GM21367 (cell line): ENCODE results near the gene FOXC1.
A peak's percentile ranks its signal among the peaks of the same experiment; 100 is the strongest.

ENCODE experiments used
- ATAC-seq: cut with Tn5 transposase; IDR thresholded peaks from one replicate; pipeline ENCODE4 v1.9.1; 2021; ENCODE audit not compliant: unreplicated experiment

The FOXC1 gene

DNA sequence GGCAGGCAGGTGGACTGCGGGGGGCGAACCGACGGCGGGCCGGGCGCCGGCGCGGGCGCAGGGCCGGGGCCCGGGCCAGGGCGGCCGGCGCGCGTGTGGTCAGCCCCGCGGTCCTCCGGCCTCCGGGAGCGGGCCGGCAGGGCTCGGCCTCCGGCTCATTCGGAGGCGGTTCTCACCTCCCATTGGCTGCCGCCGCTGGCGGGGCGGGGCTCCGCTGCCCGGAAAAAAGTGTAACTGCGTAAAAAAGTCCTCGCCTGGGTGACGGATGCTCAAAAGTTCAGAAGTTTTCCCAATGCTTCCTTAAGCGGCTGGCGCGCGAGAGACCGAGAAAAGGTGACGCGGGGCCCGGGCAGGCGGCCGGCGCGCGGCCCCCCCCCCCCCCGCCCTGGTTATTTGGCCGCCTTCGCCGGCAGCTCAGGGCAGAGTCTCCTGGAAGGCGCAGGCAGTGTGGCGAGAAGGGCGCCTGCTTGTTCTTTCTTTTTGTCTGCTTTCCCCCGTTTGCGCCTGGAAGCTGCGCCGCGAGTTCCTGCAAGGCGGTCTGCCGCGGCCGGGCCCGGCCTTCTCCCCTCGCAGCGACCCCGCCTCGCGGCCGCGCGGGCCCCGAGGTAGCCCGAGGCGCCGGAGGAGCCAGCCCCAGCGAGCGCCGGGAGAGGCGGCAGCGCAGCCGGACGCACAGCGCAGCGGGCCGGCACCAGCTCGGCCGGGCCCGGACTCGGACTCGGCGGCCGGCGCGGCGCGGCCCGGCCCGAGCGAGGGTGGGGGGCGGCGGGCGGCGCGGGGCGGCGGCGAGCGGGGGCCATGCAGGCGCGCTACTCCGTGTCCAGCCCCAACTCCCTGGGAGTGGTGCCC, at the start of gene FOXC1:
Gene FOXC1, plus strand, starts transcription at position 268 of the 849 bp plus-strand sequence. Its CDS starts 531 bp downstream, at position 799.
- peak; percentile 48 for ATAC-seq

DNA sequence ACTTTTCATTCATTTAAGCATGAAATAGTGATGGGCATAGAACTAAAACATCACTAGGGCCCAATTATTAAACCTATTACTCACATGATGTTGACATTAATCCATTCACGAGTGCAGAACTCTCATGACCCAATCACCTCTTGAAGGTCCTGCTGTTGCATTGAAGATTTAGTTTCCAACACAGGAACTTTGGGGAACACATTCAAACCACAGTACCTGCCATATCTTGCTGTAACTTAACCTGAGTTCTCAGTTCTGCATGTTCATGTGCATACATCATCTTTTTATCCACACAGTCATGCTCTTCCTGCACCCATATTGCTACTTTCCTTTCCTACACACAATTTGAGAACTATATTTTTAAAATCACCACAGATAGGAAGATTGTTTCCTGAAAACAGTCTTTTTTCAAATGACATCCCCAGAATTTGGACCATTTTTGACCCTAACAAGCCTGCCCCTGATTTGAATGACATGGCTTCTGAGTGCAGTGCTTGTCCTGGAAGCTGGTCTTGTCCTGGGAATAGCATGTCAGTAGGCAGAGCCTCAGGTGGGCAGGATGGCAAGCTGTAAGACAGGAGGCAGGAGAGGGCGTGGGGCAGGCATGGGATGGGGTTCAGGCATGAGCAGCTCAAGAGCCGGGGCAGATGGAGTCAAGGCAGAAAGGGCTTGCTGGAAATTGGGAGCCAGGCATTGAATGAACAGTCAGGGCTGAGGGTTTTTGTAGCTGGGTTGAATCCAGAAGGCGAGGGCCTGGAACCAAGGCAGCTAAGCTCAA, 49.2 kb upstream of the FOXC1 start:
- ATAC-seq = no peak

DNA sequence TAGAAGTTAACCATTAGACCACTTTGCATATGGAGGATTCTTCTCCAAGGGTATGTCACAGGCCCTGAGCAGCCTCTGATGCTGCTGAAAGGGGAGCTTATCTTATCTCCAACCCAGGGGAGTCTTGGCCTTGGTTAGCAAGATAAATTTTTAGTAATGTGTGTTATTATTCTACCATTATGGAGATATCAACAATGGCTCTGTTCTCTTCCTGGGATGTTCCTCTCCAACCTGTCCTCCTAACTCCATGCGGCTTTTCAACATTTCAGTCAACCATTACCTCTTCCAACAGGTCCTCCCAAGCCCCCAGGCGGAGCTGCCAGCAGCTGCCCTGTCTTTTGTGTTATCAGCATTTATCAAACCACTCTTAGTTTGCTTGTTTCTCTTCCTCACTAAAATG, 48.4 kb upstream of the FOXC1 start:
- no peak for ATAC-seq

DNA sequence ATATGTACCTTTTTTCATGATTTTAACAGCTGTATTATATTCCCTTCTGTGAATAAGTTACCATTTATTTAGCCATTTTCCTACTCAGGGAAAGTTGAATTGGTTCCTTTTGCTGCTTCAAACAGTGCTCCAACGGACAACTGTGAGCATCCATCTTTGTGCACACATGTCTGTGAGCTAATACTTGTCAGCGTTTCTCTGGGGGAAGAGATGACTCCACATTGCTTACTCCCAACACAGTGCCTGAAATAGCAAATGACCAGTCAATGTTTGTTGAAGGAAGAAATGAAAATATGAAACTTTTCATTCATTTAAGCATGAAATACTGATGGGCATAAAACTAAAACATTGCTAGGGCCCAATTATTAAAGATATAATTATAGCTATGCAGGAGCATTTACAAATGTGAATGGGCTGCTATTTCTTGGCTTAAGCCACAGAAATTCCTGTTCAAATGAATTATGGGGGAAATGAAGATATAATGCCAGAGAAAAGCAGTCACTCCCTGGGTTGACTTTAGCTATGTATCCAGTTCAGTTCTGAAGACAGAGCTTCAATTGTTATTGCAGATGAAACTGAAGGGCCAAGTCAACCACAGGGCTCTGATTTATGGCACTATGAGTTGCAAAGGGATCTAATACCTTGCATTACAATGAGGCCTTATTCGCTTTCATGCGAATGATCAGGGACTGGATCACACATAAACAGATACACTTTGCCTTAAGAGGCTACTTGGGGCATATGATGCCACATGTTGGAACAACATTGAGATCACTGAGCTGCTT, 47.4 kb upstream of the FOXC1 start:
- no peak for ATAC-seq

DNA sequence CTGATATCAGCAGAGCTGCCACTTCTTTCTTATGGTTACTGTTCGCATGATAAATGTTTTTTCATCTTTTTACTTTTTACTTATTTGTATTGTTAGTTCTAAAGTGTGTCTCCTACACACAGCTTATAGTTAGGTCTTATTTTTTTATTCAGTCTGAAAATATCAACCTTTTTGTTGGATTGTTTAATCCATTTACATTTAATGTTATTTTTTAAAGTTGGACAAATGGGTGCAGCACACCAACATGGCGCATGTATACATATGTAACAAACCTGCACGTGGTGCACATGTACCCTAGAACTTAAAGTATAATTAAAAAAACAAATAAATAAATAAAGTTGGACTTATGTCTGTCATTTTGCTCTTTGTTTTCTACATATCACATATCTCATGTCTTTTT, 40.3 kb upstream of the FOXC1 start:
- no peak for ATAC-seq

DNA sequence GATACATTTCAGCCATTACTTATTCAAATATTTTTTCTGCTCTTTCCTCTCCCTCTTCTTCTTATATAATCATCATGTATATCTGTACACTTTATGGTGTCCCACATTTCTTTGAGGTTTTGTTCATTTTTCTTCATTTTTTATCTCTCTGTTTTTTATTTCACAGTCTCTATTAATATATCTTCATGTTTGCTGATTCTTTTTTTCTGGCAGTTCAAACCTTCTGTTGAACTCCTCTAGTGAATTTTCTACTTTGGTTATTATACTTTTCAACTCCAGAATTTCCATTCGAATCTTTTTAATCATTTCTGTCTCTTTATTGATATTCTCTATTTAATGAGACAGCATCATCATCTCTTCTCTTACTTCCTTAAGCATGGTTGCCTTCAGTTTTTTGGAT, 38.9 kb upstream of the FOXC1 start:
- no peak for ATAC-seq

DNA sequence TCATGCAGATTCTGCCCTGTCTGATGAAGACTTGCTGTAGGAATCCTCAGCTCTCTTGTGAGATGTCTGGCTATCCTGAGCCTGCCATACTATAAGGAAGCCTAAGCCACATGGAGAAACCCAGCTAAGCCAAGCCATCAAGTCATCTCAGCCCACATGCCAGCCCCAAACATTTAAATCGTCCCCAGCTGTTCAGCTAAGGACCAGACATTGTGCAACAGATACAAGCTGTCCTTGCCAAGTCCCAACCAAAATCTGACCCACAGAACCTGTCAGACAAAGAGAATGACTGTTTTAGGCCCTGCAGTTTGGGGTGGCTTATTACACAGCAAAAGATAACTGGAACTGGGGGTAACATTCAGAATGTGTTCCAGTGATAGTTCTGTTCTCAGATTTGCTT, 36.8 kb upstream of the FOXC1 start:
- ATAC-seq = no peak

DNA sequence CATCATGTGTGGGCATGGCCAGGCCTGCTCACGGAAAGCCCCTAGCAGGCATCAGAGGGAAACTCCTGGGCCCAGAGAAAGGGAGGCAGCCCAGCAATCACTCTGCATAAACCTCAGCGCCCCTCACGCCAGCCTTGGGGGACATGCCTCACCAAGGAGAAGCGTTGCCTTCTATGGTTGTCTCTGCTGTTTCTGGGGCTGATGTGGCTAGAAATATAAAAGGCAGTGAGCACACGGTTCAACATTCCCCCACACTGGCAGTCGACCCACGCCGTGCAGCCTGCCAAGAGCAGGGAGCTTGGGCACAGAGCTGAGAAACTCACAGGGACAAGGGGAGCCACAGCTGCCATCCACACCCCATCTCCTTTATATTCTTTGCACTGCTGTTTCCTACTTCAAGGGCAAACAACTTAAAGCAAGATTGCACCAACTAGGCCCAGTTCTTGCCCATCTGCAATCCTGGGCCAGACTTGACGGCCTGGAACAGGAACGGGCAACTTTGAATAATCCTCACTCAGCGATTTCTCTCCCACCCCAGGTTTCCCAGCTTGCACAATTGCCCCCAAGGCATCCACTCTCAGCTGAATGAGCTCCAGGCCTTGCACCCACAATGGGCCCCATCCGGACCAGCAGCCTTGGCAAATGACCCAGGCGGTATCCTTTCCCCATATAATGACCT, 35.5 kb upstream of the FOXC1 start:
- no peak for ATAC-seq

DNA sequence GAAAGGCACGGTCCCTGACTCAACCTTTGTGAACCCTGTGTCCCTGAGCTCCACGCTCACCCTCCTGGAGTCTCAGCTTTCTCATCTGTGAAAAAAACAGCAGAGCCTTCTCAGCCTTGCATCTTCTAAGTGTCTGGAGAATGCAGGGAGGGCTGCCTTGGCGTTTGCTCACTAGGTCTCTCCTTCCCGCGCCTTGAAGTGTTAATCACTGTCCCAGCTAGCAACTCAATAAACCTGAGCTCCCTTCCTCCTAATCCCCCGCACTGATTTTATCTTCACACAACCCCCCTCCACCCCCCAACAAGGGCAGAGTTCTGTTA, 34.9 kb upstream of the FOXC1 start:
- ATAC-seq = no peak

DNA sequence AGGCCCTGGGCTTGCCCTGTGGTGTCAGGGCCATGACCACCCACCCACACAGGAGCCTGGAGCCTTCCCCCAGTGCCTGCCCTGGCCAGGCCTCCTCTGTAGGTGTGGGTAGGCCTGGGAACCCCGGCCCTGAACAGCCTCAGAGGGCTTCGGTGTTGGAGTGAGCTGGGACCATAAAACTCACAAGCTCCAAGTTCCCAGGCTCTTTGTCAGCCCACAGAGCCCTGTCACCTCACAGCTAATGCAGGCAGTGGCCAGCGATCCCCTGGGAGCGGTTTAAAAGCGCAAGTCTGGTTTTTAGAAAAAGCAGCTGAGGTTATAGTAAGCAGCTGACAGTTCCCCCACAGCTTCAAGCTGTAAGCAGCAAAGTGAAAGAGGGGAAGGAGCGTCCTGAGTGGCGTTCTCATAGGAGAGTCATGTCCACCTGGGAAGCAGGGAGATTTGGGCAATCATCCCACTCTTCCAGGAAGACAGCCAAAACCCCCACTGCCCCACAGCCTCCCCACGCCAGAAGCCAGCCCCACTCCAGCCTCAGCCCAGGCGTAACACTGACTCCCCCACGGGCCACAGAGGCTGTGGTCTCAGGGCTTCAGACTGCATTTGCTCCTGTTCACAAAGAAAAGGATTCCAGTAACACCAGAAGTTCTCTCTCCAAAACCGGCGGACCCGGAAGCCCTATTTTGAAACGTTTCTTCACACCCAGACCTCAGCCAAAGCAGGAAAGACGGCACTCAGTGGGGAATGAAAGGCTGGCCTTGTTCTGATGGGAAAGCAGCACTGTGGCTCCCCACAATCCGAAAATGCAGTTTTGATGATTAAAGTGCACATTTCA, 34.3 kb upstream of the FOXC1 start:
- no peak for ATAC-seq

DNA sequence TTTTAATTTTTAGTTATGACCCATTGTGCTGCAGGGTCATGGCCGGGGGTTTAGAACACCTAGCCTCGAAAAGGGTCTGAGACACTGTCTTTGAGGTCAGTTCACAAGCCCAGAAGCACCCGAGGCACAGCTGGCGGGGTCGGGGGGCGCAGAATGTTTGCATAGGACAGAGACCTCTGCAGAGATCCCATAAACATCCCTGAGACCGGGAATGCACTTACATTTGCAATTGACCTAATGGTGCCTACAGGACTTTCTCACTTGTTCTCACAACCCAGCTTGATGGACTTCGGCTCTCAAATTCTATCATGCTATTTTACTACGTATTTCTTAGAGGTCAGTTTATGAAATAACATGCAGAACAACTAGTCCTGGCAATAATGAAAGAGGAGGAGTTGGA, 33.5 kb upstream of the FOXC1 start:
- ATAC-seq = no peak

DNA sequence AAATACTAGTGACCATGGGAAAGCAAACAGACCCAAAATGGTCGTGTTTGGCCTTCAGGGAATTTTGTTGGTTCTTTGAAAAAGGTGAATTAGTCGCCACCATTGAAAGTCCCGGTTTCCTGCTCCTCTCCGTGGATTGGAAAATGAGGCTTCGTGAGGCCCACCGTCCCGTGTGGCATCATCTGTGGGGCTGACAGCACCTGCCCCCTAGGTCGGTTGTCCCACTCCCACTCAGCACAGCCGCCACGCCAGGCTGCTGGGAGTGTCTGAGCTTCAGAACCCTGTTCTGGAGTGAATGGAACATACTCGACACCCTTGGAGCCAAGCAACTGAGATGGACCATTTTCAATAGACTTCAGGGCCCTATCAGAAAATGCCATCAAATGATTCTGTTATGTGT, 33.0 kb upstream of the FOXC1 start:
- ATAC-seq = no peak

DNA sequence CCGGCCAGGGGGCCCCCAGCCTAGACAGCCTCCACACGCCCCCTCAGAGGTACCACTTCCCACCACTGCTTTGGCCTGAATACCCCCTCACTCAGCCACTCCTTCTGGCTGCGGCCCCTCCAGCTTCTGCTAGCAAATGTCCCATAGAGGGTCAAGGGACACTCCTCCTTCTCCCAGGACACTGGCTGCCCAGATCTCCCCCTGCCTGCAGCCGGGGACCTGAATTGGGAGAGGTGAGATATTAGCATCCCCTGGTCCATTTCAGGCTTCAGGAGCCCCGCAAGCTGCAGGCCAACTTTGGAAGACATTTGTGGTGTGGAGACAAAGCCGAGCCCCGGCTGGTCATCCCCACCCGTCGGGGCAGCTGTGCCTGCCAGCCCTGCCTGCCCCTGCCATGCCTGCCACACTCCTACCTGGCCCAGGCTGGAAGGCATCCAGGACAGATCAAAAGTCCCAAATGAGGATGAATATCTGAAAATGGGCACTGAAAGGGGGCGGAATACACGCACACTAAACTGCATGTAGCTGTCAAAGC, 32.5 kb upstream of the FOXC1 start:
- no peak for ATAC-seq

DNA sequence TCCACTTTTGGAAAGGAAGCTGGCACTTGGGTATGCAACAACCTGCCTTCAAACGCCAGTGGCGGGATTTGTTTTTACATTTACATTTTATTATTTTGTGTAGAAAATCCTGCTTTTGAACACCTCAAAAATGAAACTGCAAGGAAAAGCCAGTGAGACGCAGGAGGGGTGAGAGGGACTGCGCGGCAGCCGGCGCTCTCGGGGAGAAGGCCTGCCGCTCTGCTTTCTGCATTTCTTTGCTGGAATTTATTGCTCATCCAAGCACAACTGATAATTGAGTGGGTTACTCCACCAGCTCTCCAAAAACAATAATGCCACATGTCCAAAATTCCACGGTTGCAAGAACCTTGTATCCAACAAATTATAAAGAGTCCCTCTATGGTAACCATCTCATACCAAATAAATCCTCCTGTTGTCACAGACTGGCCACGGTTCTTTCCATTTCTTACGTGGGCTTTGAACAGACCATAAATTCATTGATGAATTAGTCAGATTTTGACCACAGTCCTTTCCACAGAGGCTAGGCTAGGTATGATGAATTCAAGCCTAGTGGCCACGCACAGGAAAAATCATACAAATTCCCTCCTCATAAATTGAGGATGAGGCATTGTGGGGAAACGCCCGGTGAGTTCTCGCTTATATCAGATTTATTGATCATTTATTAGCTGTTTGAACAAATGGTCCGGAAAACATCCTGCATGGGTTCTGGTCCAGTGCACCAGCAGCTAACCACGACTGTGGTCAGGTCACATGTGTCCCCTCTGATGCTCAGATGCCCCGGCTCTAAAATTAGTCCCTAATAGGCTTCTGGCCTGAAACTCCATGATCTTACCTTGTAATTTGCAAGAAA, 31.6 kb upstream of the FOXC1 start:
- no peak for ATAC-seq

DNA sequence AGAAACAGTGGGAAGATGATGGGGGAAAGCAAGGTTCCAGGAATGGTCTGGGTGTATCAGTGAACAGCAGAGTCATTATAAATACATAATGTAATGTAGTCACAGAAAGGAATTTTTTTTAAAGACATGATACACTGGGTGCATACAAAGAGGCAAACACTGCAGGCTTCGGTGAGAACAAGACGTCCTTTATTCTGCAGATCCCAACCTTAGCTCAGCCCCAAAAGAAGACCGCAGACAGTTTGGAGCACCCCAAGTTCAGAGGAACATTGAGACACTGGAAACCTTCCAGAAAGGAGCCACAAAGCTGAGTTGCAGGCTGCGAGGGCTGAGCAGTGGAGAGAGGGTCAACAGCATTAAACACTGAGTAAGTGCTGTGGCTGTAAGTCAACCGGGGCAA, 30.6 kb upstream of the FOXC1 start:
- ATAC-seq = no peak

DNA sequence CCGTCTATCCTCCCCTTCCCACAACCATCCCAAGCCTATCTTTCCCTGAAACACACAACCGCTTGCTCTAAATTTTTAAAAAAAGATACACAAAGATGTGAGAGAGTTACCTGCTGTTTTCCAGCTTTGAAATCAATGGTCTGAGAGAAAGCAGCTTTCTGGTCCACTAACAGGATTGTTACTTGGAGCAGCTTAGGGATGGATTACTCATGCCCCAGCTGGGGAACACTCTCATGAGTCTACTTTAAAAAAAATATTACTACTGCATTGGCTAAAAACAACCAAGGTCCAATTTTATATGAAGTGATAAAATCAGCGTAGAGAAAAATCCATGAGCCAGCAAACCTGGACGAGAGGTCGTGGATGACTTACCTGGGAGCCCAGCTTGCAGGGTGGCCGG, 29.6 kb upstream of the FOXC1 start:
- ATAC-seq = no peak

DNA sequence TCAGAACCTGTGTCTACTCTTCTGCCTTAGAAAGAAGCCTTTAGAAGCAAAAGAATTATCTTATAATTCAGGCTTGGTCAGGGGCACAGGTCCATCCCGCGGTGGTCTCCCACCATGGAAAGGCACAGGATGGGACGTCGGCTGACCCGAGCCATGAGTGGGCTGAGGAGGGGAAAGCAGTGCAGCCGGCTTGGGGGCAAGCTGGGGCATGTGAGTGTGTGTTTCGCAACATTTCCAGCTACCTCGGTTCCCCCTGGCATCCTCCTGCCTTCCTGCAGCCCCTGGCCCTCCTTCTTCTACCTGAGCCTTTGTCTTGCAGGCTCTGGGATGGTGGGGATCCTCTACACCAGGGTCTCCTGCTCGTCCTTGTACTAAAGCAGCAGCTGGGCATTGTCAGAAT, 29.1 kb upstream of the FOXC1 start:
- ATAC-seq = no peak

DNA sequence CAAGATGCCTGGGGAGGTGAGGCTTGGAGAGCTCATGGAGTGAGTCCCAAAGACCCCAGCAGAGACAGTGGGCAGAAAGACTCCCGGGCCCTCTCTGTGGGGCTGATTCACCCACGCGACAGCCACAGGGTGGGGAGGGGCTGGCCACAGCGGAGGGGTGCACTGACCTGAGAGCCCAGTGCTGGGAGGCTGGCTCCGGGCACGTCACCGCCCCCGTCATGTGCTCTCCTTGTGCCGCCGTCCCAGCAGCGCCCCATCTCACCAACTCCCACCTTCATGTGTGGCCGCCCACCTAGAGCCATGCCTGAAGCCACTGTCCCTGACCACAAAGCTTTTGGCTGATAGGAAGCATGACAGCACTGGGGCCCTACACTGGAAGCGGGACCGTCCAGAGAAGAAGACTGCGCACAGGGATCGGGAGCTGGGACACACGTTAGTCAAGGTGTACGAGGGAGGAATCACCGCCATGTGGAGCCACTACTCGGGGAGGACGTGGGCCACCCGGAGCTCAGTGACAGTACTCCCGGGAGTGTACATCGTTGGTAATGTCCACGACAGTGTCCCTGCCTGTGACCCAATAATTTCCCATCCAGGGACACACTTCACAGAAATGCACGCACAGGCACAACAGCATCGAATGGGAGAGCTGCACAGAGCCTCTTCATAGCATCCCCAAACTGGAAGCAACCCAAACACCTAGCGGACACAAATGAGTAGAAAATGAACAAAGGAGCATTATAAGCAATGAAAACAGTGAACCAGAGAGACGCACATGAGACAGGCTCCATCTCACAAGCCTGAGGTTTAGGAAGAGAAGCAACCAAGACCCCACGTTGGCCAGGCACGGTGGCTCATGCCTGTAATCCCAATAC, 28.4 kb upstream of the FOXC1 start:
- no peak for ATAC-seq
